HFFc6 (cell line): ENCODE results near the gene CD47. TPM values are rescaled to one million over a fixed set of nuclear protein-coding genes. Genes with fewer than 3 reads are reported as not detected.

Experiments used
- DNase-seq: peaks from one replicate; pipeline ENCODE4 v3.0.0-alpha.2; 2018
- H3K27ac Mint-ChIP-seq: 2 replicates; pipeline ENCODE4 v1.8.0; 2020; ENCODE audit warnings: mild to moderate bottlenecking, mixed read lengths
- H3K27me3 Mint-ChIP-seq: 2 replicates; pipeline ENCODE4 v1.8.0; 2021; ENCODE audit warnings: mild to moderate bottlenecking, moderate library complexity, mixed read lengths; ENCODE audit not compliant: insufficient read depth
- H3K36me3 Mint-ChIP-seq: 2 replicates; pipeline ENCODE4 v1.8.0; 2021; ENCODE audit warnings: low read depth, mixed read lengths
- H3K4me1 Mint-ChIP-seq: 2 replicates; pipeline ENCODE4 v1.8.0; 2020; ENCODE audit warnings: low read depth, mixed read lengths
- H3K4me3 Mint-ChIP-seq: 2 replicates; pipeline ENCODE4 v1.8.0; 2020; ENCODE audit warnings: mild to moderate bottlenecking, moderate library complexity, mixed read lengths
- H3K9me3 Mint-ChIP-seq: 2 replicates; pipeline ENCODE4 v1.8.0; 2020; ENCODE audit warnings: mild to moderate bottlenecking, mixed read lengths
- total RNA-seq, 6 experiments: library from RNA; stranded (reverse); fragmentation: NEBNext Ultra II Directional; extraction: Animal tissue kit (Norgen Biotek cat#: 25700); gene quantifications; 2 replicates in 1 of 6; 3 replicates in 5 of 6; pipeline ENCODE4 v1.2.3, GENCODE V29; 2021
- TF ChIP-seq, protein P1 (sequence below): fragments of 200-600 bp; sonication (generic); IDR thresholded peaks from 2 replicates; pipeline ENCODE4 v1.5.0; 2021; ENCODE audit warnings: antibody characterized with exemption, mild to moderate bottlenecking

Gene CD47
- total RNA-seq, 6 experiments from 2014 or later, result 68.3 to 89.5 (median 77.1) TPM

DNA sequence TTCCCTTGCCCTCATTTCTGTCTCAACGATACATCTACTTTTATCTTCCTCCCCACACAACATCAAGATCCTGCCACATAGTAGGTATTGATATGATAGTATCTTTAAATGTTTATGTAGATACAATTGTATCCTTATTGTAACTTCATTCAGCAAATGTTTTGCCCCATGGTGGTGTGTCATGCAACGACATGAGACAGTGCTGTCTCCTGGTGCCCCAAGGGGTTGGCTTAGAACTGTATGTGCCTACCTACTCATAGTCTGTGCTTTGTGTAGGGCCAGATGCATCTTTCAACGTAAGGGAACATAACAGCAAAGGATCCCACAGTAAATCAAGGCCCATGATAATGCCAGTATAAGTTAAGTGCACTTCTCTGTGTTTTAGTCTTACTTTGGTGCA lies 2.8 kb upstream of the CD47 start:
- no peak for DNase-seq
- Mint-ChIP-seq H3K4me3 (no peak overlapping the region), H3K4me1 (peaks cover 26% of the 10 kb centered on the region), H3K27me3 (no peaks in the 10 kb centered on the region; the same call in 1 of the 2 replicates), H3K36me3 (no peaks in the 10 kb centered on the region), H3K27ac (no peak overlapping the region), H3K9me3 (peaks cover 3% of the 10 kb centered on the region; the same call in 1 of the 2 replicates)
- TF ChIP-seq, protein P1, sequence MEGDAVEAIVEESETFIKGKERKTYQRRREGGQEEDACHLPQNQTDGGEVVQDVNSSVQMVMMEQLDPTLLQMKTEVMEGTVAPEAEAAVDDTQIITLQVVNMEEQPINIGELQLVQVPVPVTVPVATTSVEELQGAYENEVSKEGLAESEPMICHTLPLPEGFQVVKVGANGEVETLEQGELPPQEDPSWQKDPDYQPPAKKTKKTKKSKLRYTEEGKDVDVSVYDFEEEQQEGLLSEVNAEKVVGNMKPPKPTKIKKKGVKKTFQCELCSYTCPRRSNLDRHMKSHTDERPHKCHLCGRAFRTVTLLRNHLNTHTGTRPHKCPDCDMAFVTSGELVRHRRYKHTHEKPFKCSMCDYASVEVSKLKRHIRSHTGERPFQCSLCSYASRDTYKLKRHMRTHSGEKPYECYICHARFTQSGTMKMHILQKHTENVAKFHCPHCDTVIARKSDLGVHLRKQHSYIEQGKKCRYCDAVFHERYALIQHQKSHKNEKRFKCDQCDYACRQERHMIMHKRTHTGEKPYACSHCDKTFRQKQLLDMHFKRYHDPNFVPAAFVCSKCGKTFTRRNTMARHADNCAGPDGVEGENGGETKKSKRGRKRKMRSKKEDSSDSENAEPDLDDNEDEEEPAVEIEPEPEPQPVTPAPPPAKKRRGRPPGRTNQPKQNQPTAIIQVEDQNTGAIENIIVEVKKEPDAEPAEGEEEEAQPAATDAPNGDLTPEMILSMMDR, result no peak

DNA sequence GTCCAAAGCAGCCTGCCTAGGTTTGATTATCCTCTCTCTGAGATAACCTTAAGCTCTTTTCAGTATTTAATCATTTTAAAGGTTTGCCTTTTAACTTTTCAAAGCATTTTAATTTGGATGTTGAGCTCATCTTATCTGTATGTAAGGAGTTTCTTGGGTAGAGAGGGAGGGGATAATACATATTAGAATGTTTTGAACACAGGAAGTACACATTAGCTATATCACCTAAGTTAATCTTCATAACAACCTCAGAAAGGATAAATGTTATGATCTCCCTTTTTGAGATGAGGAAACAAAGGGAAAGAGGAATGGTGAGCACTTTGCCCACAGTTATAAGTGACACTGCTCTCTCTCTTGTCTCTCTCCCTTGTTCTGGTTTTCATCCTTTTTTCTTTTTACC lies 2.2 kb upstream of the CD47 start:
- H3K27ac Mint-ChIP-seq, result no peak overlapping the region
- TF ChIP-seq, protein P1, result no peak
- no peak for DNase-seq
- peaks cover 32% of the 10 kb centered on the region for H3K4me1 Mint-ChIP-seq
- no peaks in the 10 kb centered on the region for H3K36me3 Mint-ChIP-seq
- no peak overlapping the region for H3K4me3 Mint-ChIP-seq
- peaks cover 3% of the 10 kb centered on the region; the same call in 1 of the 2 replicates for H3K9me3 Mint-ChIP-seq
- no peaks in the 10 kb centered on the region; the same call in 1 of the 2 replicates for H3K27me3 Mint-ChIP-seq

DNA sequence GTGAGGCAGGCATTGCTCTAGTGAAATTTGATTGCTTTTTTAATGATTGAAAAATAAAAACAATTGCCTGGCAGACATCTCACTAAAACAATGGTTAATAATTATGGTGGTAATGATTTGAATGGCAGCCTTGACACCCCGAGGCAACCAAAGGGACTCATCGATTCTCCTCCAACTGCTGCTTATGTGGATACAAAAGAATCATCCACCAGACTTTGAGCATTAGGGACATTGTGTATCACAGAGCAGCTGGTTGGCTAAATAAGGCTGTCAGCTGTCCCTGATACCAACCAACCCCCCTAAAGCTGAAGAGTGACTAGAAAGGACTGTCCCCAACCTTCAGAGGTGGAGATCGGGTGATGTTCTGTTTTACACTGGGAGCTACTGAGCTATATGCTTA lies 1.7 kb upstream of the CD47 start:
- no peaks in the 10 kb centered on the region; the same call in 1 of the 2 replicates for H3K27me3 Mint-ChIP-seq
- no peak overlapping the region; the same call in 1 of the 2 replicates for H3K27ac Mint-ChIP-seq
- H3K9me3 Mint-ChIP-seq, result peaks cover 3% of the 10 kb centered on the region; the same call in 1 of the 2 replicates
- H3K36me3 Mint-ChIP-seq, result no peaks in the 10 kb centered on the region
- TF ChIP-seq, protein P1, result no peak
- no peak for DNase-seq
- H3K4me1 Mint-ChIP-seq, result peaks cover 36% of the 10 kb centered on the region
- H3K4me3 Mint-ChIP-seq, result peak overlapping the region; percentile 85; the same call in 1 of the 2 replicates

DNA sequence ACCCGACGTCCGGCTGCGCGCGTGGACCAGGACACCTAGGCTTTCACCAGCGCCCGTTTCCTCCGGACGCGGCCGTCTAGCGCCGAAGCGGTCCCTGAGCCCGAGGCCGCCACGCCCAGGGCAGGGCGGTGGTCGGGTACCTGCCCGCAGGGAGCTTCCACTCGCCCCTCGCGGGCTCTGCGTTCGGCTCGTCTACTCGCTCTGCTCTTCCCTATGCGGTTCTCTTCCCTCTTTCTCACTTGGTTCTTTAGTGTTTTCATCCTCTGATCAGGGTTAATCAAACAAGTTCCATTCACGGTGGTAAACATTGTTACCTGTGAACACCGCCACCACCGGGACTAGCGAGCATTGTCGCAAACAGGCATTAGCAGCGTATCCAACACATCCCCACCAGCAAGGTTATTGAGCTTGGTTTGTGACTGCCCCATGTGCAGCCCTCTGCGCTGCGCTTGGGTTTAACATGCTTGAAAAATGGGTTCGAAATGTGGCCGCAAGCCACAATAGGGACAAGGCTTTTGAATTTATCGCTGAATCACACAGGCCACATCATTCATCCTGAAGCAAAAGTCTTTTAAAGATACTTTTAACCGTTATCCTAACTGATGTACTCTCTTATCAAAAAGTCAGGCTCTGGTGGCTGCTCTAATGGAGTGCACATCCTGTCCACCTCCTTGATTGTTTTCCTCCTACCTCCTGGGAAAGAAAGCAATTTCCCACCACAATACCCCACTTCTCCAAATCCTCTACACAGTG lies 843 bp upstream of the CD47 start:
- Mint-ChIP-seq H3K27me3 (no peaks in the 10 kb centered on the region; the same call in 1 of the 2 replicates), H3K36me3 (no peaks in the 10 kb centered on the region), H3K4me3 (peak overlapping the region; percentile 85), H3K27ac (peak overlapping the region; percentile 83), H3K4me1 (peaks cover 29% of the 10 kb centered on the region), H3K9me3 (peaks cover 3% of the 10 kb centered on the region; the same call in 1 of the 2 replicates)
- TF ChIP-seq, protein P1, result no peak
- DNase-seq, result no peak

DNA sequence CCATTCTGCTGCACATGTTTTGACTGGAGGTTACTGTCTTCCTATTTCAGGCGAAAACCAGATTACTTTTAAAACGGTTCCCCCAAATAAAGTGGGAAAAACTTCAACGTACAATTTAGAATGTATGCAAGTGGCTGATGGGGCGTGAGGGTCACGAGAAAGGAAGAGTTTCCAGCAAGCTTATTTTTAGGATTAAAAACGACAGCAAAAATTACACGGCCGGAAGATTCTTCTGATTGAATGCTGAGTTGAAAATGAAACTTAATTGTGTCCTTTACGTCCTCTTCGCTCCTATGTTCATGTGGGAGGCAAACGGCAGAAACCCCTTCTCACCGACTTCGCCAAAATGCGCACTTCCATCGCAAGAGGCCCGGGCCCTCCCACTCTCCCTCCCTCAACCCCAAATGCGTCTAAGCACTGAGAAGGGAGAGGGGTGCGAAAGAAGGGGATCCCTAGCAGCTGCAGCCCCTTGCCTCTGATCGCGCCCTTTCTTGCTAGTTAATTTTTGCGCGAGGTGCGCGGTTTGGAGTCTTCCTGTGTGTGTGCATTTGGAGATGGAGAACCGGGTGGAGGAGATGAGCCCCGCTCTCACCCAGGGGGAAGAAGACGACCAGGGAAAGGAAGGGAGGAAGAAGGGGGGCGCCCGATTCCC lies 656 bp downstream of the CD47 start:
- no peaks in the 10 kb centered on the region for H3K27me3 Mint-ChIP-seq
- no peak for DNase-seq
- peaks cover 3% of the 10 kb centered on the region; the same call in 1 of the 2 replicates for H3K9me3 Mint-ChIP-seq
- peak overlapping the region; percentile 93 for H3K27ac Mint-ChIP-seq
- TF ChIP-seq, protein P1, result no peak
- H3K36me3 Mint-ChIP-seq, result no peaks in the 10 kb centered on the region
- H3K4me3 Mint-ChIP-seq, result peak overlapping the region; percentile 99
- H3K4me1 Mint-ChIP-seq, result peaks cover 22% of the 10 kb centered on the region
